HG02840 (cell line): ENCODE measurements around the gene ADAM17.
"Not testable (repeated sequence)": the region's sequence is repeated elsewhere in the genome, so short reads cannot be mapped to it uniquely, and the experiment has no call there.

Experiments
- ATAC-seq: cut with Tn5 transposase; IDR thresholded peaks from one replicate; pipeline ENCODE4 v1.9.1; 2021; ENCODE audit warnings: mild to moderate bottlenecking, moderate library complexity, moderate number of reproducible peaks; ENCODE audit not compliant: unreplicated experiment, low FRiP score

ADAM17 gene

DNA sequence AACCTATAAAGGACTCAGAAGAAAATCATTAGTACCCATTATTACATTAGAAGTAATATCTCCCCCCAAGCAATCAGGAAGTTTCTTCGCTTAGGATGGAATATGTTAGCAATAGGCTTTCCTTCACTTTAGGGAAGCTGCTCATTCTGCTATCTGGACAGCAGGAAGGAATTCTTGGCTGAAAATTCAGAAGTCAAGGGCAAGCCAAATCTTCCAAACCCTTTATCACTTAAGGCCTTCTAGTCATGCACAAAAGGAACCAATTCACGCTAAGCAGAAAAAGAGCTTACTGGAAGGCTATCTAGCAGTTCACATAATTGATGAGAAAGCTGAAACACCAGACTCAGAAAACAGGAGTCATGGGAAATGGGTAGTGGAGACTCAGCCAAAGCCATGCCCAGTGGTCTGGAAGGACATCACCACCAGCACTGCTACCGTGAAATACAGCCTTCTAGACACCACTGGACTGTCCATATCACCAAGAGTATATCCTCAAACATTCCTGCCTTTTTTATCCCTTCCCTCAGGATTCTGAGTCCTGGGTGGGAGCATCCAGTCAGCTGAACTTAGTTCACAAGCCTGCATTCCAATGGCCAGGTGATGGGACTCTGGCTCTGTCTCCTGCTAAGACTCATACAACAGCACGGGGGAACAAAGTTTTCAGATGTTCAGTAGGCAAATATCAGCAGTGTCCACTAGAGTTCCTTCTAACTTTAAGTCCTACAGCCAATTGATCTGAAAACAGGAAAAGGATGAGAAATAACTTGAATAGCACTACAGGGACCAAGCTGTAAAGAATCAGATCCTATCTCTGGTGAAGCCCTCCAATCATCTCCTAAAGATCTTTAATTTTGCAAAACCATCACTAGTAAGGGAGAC, 14.8 kb upstream of the ADAM17 start:
- ATAC-seq, result no peak

GRCh38 chr2:9565436-9566153, 10.0 kb upstream of the ADAM17 start:
- ATAC-seq, result no peak

- no peak for ATAC-seq
Measured at GRCh38 chr2:9560628-9561027, 5.0 kb upstream of the ADAM17 start.

- no peak for ATAC-seq
Measured at GRCh38 chr2:9558948-9559381, 3.3 kb upstream of the ADAM17 start.

GRCh38 chr2:9556121-9556743, 602 bp upstream of the ADAM17 start:
- ATAC-seq, result peak; percentile 26

DNA sequence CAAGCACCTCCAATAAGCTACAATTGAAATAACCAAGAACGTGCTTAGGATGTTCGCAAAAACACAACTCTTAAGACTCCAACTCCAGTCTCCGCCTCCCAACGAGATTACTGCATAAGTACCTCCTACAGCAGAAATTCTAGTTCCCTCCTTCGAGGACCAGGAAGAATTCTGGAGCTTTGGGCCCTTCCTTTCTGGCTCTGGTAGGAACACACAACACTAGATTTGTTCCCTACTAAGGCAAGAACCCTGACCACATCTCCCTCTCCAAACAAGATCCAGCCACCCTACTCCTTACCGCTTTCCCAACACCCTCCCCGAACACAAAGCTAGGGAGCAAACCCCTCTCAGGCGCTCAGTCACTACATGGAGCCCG, 721 bp downstream of the ADAM17 start:
- ATAC-seq, result no peak

GRCh38 chr2:9552219-9553178, 3.1 kb downstream of the ADAM17 start:
- no peak for ATAC-seq

DNA sequence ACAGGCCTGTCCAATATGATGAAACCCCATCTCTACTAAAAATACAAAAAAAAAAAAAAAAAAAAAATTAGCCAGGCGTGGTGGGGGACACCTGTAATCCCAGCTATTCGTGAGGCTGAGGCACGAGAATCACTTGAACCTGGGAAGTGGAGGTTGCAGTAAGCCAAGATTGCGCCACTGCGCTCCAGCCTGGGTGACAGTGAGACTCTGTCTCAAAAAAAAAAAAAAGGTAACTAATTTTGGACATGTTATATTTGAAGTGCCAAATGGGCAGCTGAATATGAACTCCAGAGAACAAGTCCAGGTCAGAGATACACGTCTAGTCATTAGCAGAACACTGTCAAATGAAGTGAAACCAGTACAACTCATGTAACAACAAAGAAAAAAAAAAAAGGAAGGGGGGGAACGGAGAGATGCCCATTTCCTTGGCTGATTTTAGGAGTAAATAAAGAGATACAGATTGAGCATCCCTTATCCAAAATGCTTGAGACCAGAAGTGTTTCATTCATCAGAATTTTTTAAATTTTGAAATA, 4.7 kb downstream of the ADAM17 start:
- not testable (repeated sequence) for ATAC-seq

DNA sequence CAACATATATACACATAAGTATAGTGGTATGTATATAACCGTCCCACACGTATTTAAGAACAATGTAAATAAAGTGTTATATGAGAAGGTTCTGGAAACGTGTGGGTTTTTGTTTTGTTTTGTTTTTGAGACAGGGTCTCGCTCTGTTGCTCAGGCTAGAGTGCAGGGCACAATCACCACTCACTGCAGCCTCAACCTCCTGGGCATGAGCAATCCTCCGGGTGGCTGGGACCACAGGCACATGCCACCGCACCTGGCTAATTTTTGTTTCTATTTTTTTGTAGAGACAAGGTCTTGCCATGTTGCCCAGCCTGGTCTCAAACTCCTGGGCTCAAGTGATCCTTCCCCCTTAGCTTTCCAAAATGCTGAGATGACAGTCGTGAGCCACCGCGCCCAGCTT, 6.2 kb downstream of the ADAM17 start:
- ATAC-seq, result no peak

- ATAC-seq, result peak; percentile 39
Measured at GRCh38 chr2:9548506-9548905, 7.1 kb downstream of the ADAM17 start.

DNA sequence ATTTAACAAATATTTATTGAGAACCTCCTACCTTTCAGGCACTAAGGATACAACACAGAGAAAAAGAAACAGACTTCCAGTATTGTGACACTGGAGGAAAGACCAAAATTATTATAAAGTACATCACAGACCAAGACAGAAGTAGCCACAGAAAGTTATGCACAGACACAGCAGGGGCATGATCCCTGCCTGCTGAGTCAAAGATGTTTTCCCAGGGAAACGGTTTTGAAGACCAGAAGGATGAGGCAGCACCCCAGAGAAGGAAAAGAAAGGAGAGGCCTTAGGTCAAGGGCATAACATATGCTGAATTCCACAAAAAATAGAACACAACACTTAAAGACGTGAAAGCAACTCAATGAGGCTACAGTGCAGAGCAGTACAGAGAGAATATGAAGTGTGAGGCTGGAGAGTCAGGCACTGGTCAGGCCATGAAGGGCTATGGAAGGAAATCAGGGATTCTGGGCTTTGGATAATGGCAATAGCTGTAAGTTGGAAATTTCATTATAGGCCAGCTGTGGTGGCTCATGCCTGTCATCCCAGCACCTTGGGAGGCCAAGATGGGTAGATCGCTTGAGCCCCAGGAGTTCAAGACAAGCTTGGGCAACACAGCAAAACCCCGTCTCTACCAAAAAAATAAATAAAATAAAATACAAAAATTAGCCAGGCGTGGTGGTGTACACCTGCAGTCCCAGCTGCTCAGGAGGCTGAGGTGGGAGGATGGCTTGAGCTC, 8.2 kb downstream of the ADAM17 start:
- no peak for ATAC-seq

- ATAC-seq, result no peak
Measured at GRCh38 chr2:9545502-9545901, 10.1 kb downstream of the ADAM17 start.

GRCh38 chr2:9543557-9543956, 12.1 kb downstream of the ADAM17 start:
- no peak for ATAC-seq

- ATAC-seq, result no peak
Measured at GRCh38 chr2:9539531-9539930, 16.1 kb downstream of the ADAM17 start.

DNA sequence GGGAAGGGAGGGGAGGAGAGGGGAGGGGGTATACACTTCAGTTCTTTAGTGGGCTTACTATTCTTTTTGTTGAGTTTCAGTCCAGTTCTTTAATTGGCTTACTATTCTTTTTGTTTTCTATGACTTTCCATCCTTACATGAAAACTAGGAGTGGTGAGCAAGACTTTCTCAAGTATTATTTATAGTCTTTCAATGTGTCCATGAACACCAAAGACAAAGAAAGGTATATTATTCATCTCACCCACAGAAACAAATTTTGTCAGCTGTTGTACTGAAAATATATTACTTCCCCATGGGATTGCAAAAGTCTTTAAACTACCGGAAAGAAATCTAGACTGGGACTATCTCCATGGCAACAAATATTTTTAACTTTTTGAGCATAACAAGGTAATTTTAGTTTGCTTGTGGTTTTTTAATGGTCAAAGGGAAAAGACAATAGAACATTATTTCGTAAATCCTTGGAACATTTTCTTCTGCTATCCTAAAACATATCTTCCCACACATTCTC, 17.6 kb downstream of the ADAM17 start:
- no peak for ATAC-seq

GRCh38 chr2:9536504-9536903, 19.1 kb downstream of the ADAM17 start:
- no peak for ATAC-seq

- no peak for ATAC-seq
Measured at GRCh38 chr2:9535177-9535576, 20.5 kb downstream of the ADAM17 start.

DNA sequence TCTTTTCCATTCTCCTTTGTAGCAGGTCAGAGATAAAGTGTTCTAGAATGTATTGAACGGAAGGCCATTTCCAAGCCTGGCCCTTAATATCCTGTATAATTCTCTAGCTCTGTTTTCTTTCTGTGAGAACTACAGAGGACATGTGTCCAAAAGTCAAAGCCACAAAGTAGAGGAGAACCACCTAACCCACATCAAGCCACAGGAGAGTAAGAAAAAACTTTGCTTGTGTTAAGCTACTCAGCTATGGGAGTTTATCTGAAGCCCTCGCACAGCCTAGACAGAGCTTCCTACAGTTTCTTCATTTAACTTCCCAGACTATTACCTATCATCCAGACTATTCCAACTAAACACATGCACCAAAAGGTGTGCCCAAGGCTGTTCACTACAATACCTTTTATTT, 22.0 kb downstream of the ADAM17 start:
- ATAC-seq, result no peak

DNA sequence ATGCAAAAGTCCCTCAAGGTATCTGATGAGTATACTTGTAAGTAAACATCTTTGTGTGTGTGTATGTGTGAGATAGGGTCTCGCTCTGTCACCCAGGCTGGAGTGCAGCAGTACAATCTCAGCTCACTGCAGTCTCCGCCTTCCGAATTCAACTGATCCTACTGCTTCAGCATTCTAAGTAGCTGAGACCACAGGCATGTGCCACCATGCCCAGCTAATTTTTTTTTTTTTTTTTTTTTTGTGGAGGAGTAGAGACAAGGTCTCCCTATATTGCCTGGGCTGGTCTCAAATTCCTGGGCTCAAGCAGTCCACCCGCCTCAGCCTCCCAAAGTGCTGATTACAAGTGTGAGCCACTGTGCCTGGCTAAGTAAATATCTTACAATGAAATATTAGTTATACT, 23.2 kb downstream of the ADAM17 start:
- no peak for ATAC-seq
